ENCODE results near the gene CDK16. TPM values are rescaled to one million over a fixed set of nuclear protein-coding genes. Genes with fewer than 3 reads are reported as not detected.

Gene CDK16
- polyA plus RNA-seq, 1 donor (not counting 4 experiments of a cell fraction or from before 2014, with no cell fraction given): 79.3 TPM

DNA sequence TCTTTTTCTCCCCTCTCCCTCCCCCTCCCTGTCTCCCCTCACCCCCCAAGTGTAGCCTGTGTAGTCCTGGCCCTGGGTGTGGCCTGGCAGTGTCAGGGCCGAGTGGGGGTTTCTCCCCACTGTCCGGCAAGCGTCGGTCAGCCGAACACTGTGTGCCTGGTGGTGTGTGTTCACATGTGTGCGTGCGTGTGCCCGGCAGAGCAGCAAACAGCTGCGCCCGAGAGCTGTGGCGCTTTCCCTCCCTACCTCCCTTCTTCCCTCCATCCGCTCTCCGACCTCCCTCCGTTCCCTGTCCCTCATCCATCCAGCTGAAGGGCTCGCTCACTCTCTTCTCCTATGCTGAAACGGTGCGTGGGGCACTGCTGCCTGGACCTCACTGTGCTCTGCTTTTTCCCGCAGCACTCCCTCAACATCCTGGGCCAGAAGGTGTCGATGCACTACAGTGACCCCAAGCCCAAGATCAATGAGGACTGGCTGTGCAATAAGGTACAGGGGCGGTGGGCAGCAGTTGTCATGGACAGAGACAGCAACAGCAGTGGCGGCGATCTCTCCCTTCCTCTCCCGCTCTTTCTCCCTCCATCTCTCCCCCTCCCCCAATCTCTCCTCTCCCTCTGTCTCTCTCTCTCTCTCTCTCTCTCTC, 42.3 kb upstream of the CDK16 start:
- no peak overlapping the region for H2AFZ ChIP-seq (ENCODE audit: control insufficient read depth, low read length)
- H3K4me2 ChIP-seq (ENCODE audit: control insufficient read depth, extremely low read depth, insufficient read depth, low read depth, low read length): no peak overlapping the region
- H4K20me1 ChIP-seq (ENCODE audit: control insufficient read depth, extremely low read depth, insufficient read depth, low read length): no peaks in the 10 kb centered on the region
- no peaks in the 10 kb centered on the region for H3K9me3 ChIP-seq (ENCODE audit: control insufficient read depth, low read depth, low read length)
- no peak for TF ChIP-seq EZH2 (IDR thresholded peaks at IDR 0.05; ENCODE audit: low read length)
- TF ChIP-seq, protein P1, sequence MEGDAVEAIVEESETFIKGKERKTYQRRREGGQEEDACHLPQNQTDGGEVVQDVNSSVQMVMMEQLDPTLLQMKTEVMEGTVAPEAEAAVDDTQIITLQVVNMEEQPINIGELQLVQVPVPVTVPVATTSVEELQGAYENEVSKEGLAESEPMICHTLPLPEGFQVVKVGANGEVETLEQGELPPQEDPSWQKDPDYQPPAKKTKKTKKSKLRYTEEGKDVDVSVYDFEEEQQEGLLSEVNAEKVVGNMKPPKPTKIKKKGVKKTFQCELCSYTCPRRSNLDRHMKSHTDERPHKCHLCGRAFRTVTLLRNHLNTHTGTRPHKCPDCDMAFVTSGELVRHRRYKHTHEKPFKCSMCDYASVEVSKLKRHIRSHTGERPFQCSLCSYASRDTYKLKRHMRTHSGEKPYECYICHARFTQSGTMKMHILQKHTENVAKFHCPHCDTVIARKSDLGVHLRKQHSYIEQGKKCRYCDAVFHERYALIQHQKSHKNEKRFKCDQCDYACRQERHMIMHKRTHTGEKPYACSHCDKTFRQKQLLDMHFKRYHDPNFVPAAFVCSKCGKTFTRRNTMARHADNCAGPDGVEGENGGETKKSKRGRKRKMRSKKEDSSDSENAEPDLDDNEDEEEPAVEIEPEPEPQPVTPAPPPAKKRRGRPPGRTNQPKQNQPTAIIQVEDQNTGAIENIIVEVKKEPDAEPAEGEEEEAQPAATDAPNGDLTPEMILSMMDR (optimal IDR thresholded peaks at IDR 0.05 in 1 of 3, IDR thresholded peaks at IDR 0.05 in 1 of 3, conservative IDR thresholded peaks at IDR 0.05 in 1 of 3; ENCODE audit: extremely low read depth in 1 of 3, insufficient read depth in 2 of 3, low read length in 3 of 3): no peak
- H3K36me3 ChIP-seq (ENCODE audit: control insufficient read depth in 2 of 2, extremely low read depth in 1 of 2, insufficient read depth in 2 of 2, low read length in 2 of 2): peaks cover 4 to 13% of the 10 kb centered on the region in 2 experiments
- no peak for DNase-seq (ENCODE audit: low read depth, low spot score)
- FAIRE-seq: no peak
- no peaks in the 10 kb centered on the region for H3K9me1 ChIP-seq (ENCODE audit: control insufficient read depth, extremely low read depth, insufficient read depth, low read length)
- no peaks in the 10 kb centered on the region for H3K79me2 ChIP-seq (ENCODE audit: control insufficient read depth, insufficient read depth, low read length)
- no peak overlapping the region for H3K4me3 ChIP-seq (ENCODE audit: control insufficient read depth in 2 of 3, extremely low read depth in 1 of 3, insufficient read depth in 2 of 3, low read depth in 1 of 3, low read length in 3 of 3)
- no peaks in the 10 kb centered on the region for H3K27me3 ChIP-seq (ENCODE audit: control insufficient read depth, extremely low read depth, insufficient read depth, low read length)
- no peak overlapping the region for H3K9ac ChIP-seq (ENCODE audit: control insufficient read depth, extremely low read depth, insufficient read depth, low read length)
- dilution Hi-C loops (cut with MboI; ENCODE audit: extremely low pct_ligation_motif_present, low sequenced_read_pairs): no loop called here
- no peak overlapping the region for H3K27ac ChIP-seq (ENCODE audit: control insufficient read depth, insufficient read depth, low read length)
- peaks cover 16% of the 10 kb centered on the region for H3K4me1 ChIP-seq (ENCODE audit: control insufficient read depth, extremely low read depth, insufficient read depth, low read length)

DNA sequence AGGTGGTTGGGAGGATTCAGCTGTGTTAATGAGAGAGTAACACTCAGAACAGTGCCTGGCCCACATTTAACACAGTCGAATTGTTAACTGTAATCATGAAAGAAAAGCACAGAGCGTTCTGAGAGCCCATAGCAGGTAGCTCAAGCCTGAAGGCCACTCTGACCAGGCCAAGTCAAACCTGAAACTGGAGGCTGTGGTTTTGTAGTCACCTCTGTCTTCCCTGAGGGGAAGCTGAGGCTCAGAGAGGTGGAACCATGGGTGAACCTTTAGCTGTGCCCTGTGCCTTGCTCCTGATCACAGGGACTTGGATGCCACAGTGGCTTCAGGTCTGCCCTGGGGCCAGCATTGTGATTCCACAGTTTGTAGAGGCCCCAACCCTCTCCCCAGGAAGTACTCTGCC, 41.4 kb upstream of the CDK16 start:
- FAIRE-seq (no peak), DNase-seq (ENCODE audit: low read depth, low spot score) (no peak)
- peaks cover 4 to 16% of the 10 kb centered on the region in 2 experiments for H3K36me3 ChIP-seq (ENCODE audit: control insufficient read depth in 2 of 2, extremely low read depth in 1 of 2, insufficient read depth in 2 of 2, low read length in 2 of 2)
- no peak overlapping the region for H3K9ac ChIP-seq (ENCODE audit: control insufficient read depth, extremely low read depth, insufficient read depth, low read length)
- TF ChIP-seq EZH2 (IDR thresholded peaks at IDR 0.05; ENCODE audit: low read length): no peak
- TF ChIP-seq, protein P1 (optimal IDR thresholded peaks at IDR 0.05 in 1 of 3, IDR thresholded peaks at IDR 0.05 in 1 of 3, conservative IDR thresholded peaks at IDR 0.05 in 1 of 3; ENCODE audit: extremely low read depth in 1 of 3, insufficient read depth in 2 of 3, low read length in 3 of 3): no peak
- no peaks in the 10 kb centered on the region for H4K20me1 ChIP-seq (ENCODE audit: control insufficient read depth, extremely low read depth, insufficient read depth, low read length)
- H3K27me3 ChIP-seq (ENCODE audit: control insufficient read depth, extremely low read depth, insufficient read depth, low read length): no peaks in the 10 kb centered on the region
- peaks cover 16% of the 10 kb centered on the region for H3K4me1 ChIP-seq (ENCODE audit: control insufficient read depth, extremely low read depth, insufficient read depth, low read length)
- no peaks in the 10 kb centered on the region for H3K9me1 ChIP-seq (ENCODE audit: control insufficient read depth, extremely low read depth, insufficient read depth, low read length)
- dilution Hi-C loops (cut with MboI; ENCODE audit: extremely low pct_ligation_motif_present, low sequenced_read_pairs): no loop called here
- H3K4me2 ChIP-seq (ENCODE audit: control insufficient read depth, extremely low read depth, insufficient read depth, low read depth, low read length): no peak overlapping the region
- no peaks in the 10 kb centered on the region for H3K9me3 ChIP-seq (ENCODE audit: control insufficient read depth, low read depth, low read length)
- H3K27ac ChIP-seq (ENCODE audit: control insufficient read depth, insufficient read depth, low read length): no peak overlapping the region
- H2AFZ ChIP-seq (ENCODE audit: control insufficient read depth, low read length): no peak overlapping the region
- no peaks in the 10 kb centered on the region for H3K79me2 ChIP-seq (ENCODE audit: control insufficient read depth, insufficient read depth, low read length)
- no peak overlapping the region for H3K4me3 ChIP-seq (ENCODE audit: control insufficient read depth in 2 of 3, extremely low read depth in 1 of 3, insufficient read depth in 2 of 3, low read depth in 1 of 3, low read length in 3 of 3)

All from keratinocyte (primary cell).